Common myeloid progenitor, CD34-positive (primary cell): ENCODE measurements around the gene BCAS1.

Experiments
- CTCF ChIA-PET: fragments of 350-600 bp; sonication (Branson Sonifier 250); formaldehyde crosslinking; loops from one replicate; lab custom pipeline; 2021; ENCODE audit warnings: antibody characterized with exemption; lab: Charles Lee
- POLR2A ChIA-PET: fragments of 350-600 bp; sonication (Branson Sonifier 250); formaldehyde crosslinking; loops from one replicate; lab custom pipeline; 2021; ENCODE audit warnings: antibody characterized with exemption; lab: Charles Lee
- DNase-seq, 3 donors: peaks; one replicate each; pipeline versions ENCODE4 v3.0.0 to v3.0.0-alpha.2; 2013
- H3K27ac ChIP-seq, 2 experiments: 1 replicate in 1 of 2; 2 replicates in 1 of 2; pipeline ENCODE4 v1.7.0; 2013; ENCODE audit warnings: inconsistent platforms in 2 of 2, low read length in 2 of 2, mild to moderate bottlenecking in 2 of 2, low read depth in 1 of 2, moderate library complexity in 1 of 2; ENCODE audit not compliant: severe bottlenecking in 2 of 2, insufficient read depth in 1 of 2, poor library complexity in 1 of 2
- H3K27me3 ChIP-seq, 5 experiments: replicated peaks in 2 of 5; 1 replicate in 3 of 5; 2 replicates in 2 of 5; pipeline versions ENCODE4 v1.6.1 to v1.7.0; 2013; ENCODE audit warnings: low read length in 4 of 5, mild to moderate bottlenecking in 2 of 5, moderate library complexity in 2 of 5, inconsistent platforms in 1 of 5; ENCODE audit not compliant: insufficient read depth in 5 of 5, control insufficient read depth in 4 of 5
- H3K36me3 ChIP-seq, 4 experiments: 1 replicate in 2 of 4; 2 replicates in 2 of 4; pipeline versions ENCODE4 v1.6.1 to v1.7.0; 2013; ENCODE audit warnings: low read length in 3 of 4, control low read depth in 1 of 4, mild to moderate bottlenecking in 1 of 4; ENCODE audit not compliant: control insufficient read depth in 4 of 4, insufficient read depth in 4 of 4
- H3K4me1 ChIP-seq, 4 experiments: 1 replicate in 3 of 4; 2 replicates in 1 of 4; pipeline versions ENCODE4 v1.6.1 to v1.7.1; 2013; ENCODE audit warnings: low read length in 3 of 4, mild to moderate bottlenecking in 3 of 4, control low read depth in 1 of 4, inconsistent platforms in 1 of 4, moderate library complexity in 1 of 4; ENCODE audit not compliant: control insufficient read depth in 4 of 4, insufficient read depth in 4 of 4; ENCODE audit errors: control extremely low read depth in 1 of 4
- H3K4me3 ChIP-seq, 7 experiments: 1 replicate in 4 of 7; 2 replicates in 3 of 7; pipeline versions ENCODE4 v1.5.1 to v1.7.0; 2013; ENCODE audit warnings: mild to moderate bottlenecking in 7 of 7, low read length in 6 of 7, moderate library complexity in 6 of 7, inconsistent platforms in 2 of 7, low read depth in 2 of 7, control low read depth in 1 of 7; ENCODE audit not compliant: insufficient read depth in 4 of 7, control insufficient read depth in 1 of 7; ENCODE audit errors: extremely low read depth in 1 of 7
- H3K9me3 ChIP-seq, 5 experiments: 1 replicate in 4 of 5; 2 replicates in 1 of 5; pipeline versions ENCODE4 v1.6.1 to v1.7.1; 2013; ENCODE audit warnings: low read length in 4 of 5, mild to moderate bottlenecking in 2 of 5, inconsistent platforms in 1 of 5, low read depth in 1 of 5, moderate library complexity in 1 of 5; ENCODE audit not compliant: control insufficient read depth in 4 of 5, insufficient read depth in 2 of 5; ENCODE audit errors: control extremely low read depth in 1 of 5
- WGBS: methylation state at CpG from one replicate; pipeline ENCODE4 v1.1.5; 2013; ENCODE audit not compliant: insufficient coverage; 5-methylcytosine and 5-hydroxymethylcytosine counted together

BCAS1 gene

GRCh38 chr20:53966774-53967398 lies 103.5 kb downstream of the BCAS1 start:
- CTCF ChIA-PET = interaction anchor here (3.7 kb wide), 1 partner anchor 8 kb away, joined by 12 read pairs; no protein-coding TSS in a partner anchor

GRCh38 chr20:53964501-53965253 lies 105.7 kb downstream of the BCAS1 start:
- Histone ChIP-seq H3K4me3 (no peak overlapping the region), H3K9me3 (no peaks in the 10 kb centered on the region), H3K27me3 (no peaks in the 10 kb centered on the region), H3K36me3 (no peaks in the 10 kb centered on the region), H3K4me1 (no peaks in the 10 kb centered on the region), H3K27ac (no peak overlapping the region)
- no peak for DNase-seq
- CTCF ChIA-PET = no interaction called here
- POLR2A ChIA-PET = no interaction called here
- no CpG with 5 or more reads among the region's 4 CpGs for WGBS

More at GRCh38 chr20:53966774-53967398, 103.5 kb downstream of the BCAS1 start:
- DNase-seq = no peak
- 98% methylated on average over 5 of the region's 5 CpGs for WGBS
- no peak overlapping the region for H3K4me3 ChIP-seq
- H3K36me3 ChIP-seq = no peaks in the 10 kb centered on the region
- no peaks in the 10 kb centered on the region for H3K9me3 ChIP-seq
- H3K27me3 ChIP-seq = no peaks in the 10 kb centered on the region
- no peaks in the 10 kb centered on the region for H3K4me1 ChIP-seq
- no peak overlapping the region for H3K27ac ChIP-seq
- POLR2A ChIA-PET = no interaction called here

DNA sequence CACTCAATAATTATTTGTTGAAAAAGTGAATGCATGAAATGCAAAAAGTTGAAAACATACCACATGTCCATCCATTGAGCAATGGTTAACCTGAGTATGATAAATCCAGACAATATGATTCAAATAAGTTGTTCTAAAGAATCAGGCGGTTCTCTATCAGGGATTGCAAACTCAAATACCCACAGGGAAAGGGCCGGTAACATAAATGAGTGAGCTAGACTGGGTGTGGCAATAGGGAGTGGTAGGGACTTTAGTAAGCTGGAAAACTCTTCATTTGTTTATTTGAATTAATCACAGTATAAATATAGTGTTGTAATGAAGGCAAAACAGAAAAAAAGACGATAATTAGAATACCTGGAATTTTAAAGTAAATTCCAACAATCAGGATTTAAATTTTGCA lies 106.3 kb downstream of the BCAS1 start:
- POLR2A ChIA-PET = no interaction called here
- Histone ChIP-seq H3K9me3 (no peaks in the 10 kb centered on the region), H3K36me3 (no peaks in the 10 kb centered on the region), H3K27ac (no peak overlapping the region), H3K4me1 (no peaks in the 10 kb centered on the region), H3K4me3 (no peak overlapping the region), H3K27me3 (no peaks in the 10 kb centered on the region)
- no peak for DNase-seq
- no CpG with 5 or more reads among the region's 3 CpGs for WGBS
- CTCF ChIA-PET = no interaction called here

DNA sequence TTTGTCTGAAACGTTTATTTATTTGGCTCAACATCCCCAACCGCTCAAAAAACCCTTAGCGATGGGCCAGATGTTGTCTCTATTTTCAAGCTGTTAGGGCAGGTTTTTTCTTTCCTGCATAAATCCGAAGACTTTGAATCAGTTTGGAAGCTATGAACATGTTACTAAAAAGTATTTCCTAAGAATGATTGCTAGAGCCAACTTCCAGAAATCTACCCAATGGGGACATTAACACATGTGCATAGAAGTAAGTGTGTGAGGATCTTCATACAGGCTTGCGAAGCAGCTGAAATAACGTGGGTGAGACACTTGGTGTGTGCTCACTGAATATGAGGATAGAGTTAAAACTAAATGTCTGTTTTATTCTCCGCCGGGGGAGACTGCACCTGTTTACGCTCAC lies 106.8 kb downstream of the BCAS1 start:
- Histone ChIP-seq H3K27ac (no peak overlapping the region), H3K36me3 (no peaks in the 10 kb centered on the region), H3K4me3 (no peak overlapping the region), H3K9me3 (no peaks in the 10 kb centered on the region), H3K27me3 (no peaks in the 10 kb centered on the region), H3K4me1 (no peaks in the 10 kb centered on the region)
- 97% methylated on average over 7 of the region's 9 CpGs for WGBS
- POLR2A ChIA-PET = no interaction called here
- CTCF ChIA-PET = no interaction called here
- no peak for DNase-seq

- CTCF ChIA-PET = no interaction called here
- Histone ChIP-seq H3K4me1 (no peaks in the 10 kb centered on the region), H3K27me3 (no peaks in the 10 kb centered on the region), H3K9me3 (no peaks in the 10 kb centered on the region), H3K4me3 (no peak overlapping the region), H3K27ac (no peak overlapping the region), H3K36me3 (no peaks in the 10 kb centered on the region)
- POLR2A ChIA-PET = no interaction called here
- WGBS = no CpG with 5 or more reads among the region's 3 CpGs
- DNase-seq = no peak
Observed at GRCh38 chr20:53962388-53962787, 108.0 kb downstream of the BCAS1 start.

DNA sequence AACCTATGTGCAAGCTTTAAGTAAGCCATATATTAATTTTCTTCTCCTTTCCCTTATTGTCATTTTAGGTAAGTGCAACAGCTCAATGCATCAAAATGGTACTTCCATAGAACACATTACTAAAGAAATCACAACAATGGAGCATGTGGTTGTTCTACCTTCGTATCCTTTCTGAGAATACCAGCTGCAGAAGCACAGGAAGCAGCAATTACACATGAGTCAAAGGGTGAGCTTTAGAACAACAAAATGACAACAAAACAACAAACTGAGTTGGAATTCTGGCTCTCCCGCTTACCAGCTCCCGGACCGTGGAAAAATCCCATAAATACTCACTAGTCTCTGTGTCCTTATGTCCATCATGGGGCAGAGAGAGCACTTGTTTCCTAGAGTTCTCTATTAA lies 108.9 kb downstream of the BCAS1 start:
- Histone ChIP-seq H3K9me3 (no peaks in the 10 kb centered on the region), H3K27ac (no peak overlapping the region), H3K4me1 (no peaks in the 10 kb centered on the region), H3K27me3 (no peaks in the 10 kb centered on the region), H3K36me3 (no peaks in the 10 kb centered on the region), H3K4me3 (no peak overlapping the region)
- ChIA-PET POLR2A (no interaction called here), CTCF (interaction anchor here (1.3 to 1.5 kb wide), 2 partner anchors 8 to 246 kb away, joined by 3 to 5 read pairs; partner anchors contain the start of gene PFDN4)
- 94% methylated on average over 4 of the region's 4 CpGs for WGBS
- DNase-seq = no peak

- 71% methylated on average over 1 of the region's 2 CpGs for WGBS
- Histone ChIP-seq H3K9me3 (no peaks in the 10 kb centered on the region), H3K27ac (no peak overlapping the region), H3K4me3 (no peak overlapping the region), H3K27me3 (no peaks in the 10 kb centered on the region), H3K36me3 (no peaks in the 10 kb centered on the region), H3K4me1 (no peaks in the 10 kb centered on the region)
- CTCF ChIA-PET = interaction anchor here (1.3 to 1.5 kb wide), 2 partner anchors 9 to 247 kb away, joined by 3 to 5 read pairs; partner anchors contain the start of gene PFDN4
- POLR2A ChIA-PET = no interaction called here
- no peak for DNase-seq
Observed at GRCh38 chr20:53960579-53961272, 109.7 kb downstream of the BCAS1 start.
